ENCODE data around the gene MUC2. TPM values are rescaled to one million over a fixed set of nuclear protein-coding genes. Genes with fewer than 3 reads are reported as not detected.

MUC2 gene
- total RNA-seq, 4 donors from 2014 or later: 0.04 TPM; not detected in 3

DNA sequence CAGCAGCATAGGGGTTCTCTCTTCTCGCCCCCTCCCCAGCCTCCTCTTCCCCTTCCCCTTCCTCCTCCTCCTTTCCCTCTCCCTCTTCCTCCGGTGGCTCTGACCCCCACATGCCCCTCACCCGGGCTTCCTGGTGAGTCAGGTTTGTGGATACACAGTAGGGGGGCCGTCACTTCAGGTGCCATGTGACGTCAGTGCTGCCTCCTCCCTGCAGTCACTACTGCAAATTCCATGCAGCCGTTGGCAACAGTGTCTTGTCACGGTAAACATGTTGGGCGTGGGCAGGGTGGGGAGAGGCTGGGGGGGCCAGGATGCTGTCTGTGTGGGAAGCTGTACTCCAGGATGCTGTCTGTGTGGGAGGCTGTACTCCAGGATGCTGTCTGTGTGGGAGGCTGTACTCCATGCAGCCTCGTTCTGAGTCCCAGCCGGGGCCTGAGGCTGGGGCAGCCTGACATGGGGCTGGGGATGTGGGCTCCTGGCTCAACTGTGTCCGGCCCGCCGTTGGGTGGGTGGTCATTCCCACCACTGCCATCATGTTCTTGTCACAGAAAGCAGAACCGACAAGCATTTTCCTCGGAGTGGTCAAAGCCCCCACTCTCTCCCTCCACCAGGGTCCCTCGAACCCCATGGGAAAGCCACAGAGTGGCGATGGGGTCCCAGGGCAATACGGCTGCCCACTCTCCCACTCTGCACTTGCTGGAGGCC is 2.4 kb upstream of the MUC2 start:
- intact Hi-C loops (cut with DNase I): no loop called here
- WGBS, 2 donors: 8 to 38% methylated on average over 2 to 6 of the region's 18 CpGs
- H3K36me3 ChIP-seq: no peaks in the 10 kb centered on the region
- H3K9me3 ChIP-seq: no peaks in the 10 kb centered on the region
- H3K4me3 ChIP-seq: no peak overlapping the region
- TF ChIP-seq, protein P1, sequence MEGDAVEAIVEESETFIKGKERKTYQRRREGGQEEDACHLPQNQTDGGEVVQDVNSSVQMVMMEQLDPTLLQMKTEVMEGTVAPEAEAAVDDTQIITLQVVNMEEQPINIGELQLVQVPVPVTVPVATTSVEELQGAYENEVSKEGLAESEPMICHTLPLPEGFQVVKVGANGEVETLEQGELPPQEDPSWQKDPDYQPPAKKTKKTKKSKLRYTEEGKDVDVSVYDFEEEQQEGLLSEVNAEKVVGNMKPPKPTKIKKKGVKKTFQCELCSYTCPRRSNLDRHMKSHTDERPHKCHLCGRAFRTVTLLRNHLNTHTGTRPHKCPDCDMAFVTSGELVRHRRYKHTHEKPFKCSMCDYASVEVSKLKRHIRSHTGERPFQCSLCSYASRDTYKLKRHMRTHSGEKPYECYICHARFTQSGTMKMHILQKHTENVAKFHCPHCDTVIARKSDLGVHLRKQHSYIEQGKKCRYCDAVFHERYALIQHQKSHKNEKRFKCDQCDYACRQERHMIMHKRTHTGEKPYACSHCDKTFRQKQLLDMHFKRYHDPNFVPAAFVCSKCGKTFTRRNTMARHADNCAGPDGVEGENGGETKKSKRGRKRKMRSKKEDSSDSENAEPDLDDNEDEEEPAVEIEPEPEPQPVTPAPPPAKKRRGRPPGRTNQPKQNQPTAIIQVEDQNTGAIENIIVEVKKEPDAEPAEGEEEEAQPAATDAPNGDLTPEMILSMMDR (IDR thresholded peaks at IDR 0.05): no peak
- no peak overlapping the region for H3K27ac ChIP-seq
- H3K27me3 ChIP-seq: peaks cover 0 to 67% (median 0%) of the 10 kb centered on the region in 4 donors
- DNase-seq: no peak
- H3K4me1 ChIP-seq: peaks cover 15 to 26% (median 16%) of the 10 kb centered on the region in 3 donors

DNA sequence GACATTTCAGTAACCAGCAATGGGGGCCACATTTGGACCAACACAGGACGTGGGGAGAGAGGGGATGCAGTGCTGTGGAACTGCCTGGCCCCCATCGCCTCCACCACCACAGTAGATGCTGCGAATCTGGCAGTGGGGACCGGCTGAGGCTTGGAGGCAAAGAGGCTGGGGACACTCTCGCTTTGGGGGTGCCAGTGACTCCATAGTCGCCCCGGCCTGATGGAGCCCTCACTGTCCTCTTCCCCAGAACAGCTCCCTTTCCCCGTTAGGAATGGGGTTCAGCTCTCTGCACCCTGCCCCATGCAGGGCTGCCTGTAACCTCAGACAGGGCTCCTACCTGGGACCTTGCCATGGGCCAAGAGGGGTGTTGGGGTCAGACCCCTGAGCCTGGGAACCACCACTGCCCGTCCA is 1.8 kb upstream of the MUC2 start:
- 60% methylated on average over 1 of the region's 9 CpGs; no CpG with 5 or more reads in 1 of the 2 donors for WGBS, 2 donors
- Histone ChIP-seq H3K4me1 (peaks cover 15 to 26% (median 16%) of the 10 kb centered on the region in 3 donors), H3K4me3 (no peak overlapping the region), H3K27me3 (peaks cover 0 to 65% (median 0%) of the 10 kb centered on the region in 4 donors), H3K27ac (no peak overlapping the region), H3K36me3 (no peaks in the 10 kb centered on the region), H3K9me3 (no peaks in the 10 kb centered on the region)
- intact Hi-C loops (cut with DNase I): no loop called here
- TF ChIP-seq POLR2A (IDR thresholded peaks at IDR 0.05): no peak
- TF ChIP-seq, protein P1 (IDR thresholded peaks at IDR 0.05): no peak
- DNase-seq: no peak

DNA sequence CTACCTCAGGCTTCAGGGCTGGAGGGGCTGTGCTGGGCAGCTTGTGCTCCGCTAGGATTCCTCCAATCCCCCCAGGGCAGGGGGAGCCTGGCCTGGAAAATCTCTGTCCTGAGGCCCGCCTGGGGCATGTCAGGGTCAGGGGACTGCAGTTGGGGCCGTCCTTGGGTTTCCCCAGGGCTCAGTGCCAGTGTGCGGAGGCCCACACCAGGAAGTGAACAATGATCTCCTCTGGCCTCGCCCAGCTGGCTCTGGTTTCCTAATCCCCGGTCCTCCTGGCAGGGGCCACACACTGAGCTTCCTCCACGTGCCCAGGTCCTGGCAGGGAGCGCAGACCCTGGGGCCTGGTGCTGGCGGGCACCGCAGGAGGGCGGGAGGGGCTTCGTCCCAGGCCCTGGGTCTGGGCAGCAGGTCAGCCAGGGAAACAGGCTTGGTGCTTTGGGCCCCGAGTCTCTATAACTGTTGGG is 1.4 kb upstream of the MUC2 start:
- no peak overlapping the region for H3K27ac ChIP-seq
- no peaks in the 10 kb centered on the region for H3K36me3 ChIP-seq
- peaks cover 15 to 26% (median 16%) of the 10 kb centered on the region in 3 donors for H3K4me1 ChIP-seq
- DNase-seq: no peak
- H3K9me3 ChIP-seq: no peaks in the 10 kb centered on the region
- intact Hi-C loops (cut with DNase I): no loop called here
- H3K27me3 ChIP-seq: peaks cover 0 to 60% (median 0%) of the 10 kb centered on the region in 4 donors
- no peak for TF ChIP-seq POLR2A (IDR thresholded peaks at IDR 0.05)
- TF ChIP-seq, protein P1 (IDR thresholded peaks at IDR 0.05): no peak
- WGBS, 2 donors: 35% methylated on average over 2 of the region's 13 CpGs; no CpG with 5 or more reads in 1 of the 2 donors
- H3K4me3 ChIP-seq: no peak overlapping the region

DNA sequence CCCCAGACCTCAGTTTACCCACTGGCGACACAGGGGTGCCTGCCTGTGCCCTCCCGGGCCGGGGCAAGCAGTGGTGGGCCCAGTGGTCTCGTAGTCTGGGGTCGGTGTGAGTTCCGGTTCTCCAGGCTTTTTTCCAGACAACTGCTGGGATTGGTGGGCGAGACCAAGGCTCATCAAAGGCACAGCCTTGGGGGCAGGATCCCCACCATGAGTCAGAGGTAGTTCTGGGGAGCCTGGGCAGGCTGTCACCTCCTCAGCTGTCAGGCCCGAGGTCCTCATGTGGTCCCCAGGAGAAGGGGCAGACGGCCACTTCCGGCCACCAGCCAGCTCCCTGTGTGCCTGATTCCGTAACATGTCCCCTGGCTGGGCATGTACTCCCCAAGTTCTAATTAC is 827 bp upstream of the MUC2 start:
- intact Hi-C loops (cut with DNase I): no loop called here
- no peak overlapping the region for H3K27ac ChIP-seq
- H3K36me3 ChIP-seq: no peaks in the 10 kb centered on the region
- H3K4me3 ChIP-seq: no peak overlapping the region
- DNase-seq: no peak
- 40% methylated on average over 1 of the region's 11 CpGs; no CpG with 5 or more reads in 1 of the 2 donors for WGBS, 2 donors
- peaks cover 15 to 26% (median 16%) of the 10 kb centered on the region in 3 donors for H3K4me1 ChIP-seq
- peaks cover 0 to 58% (median 0%) of the 10 kb centered on the region in 4 donors for H3K27me3 ChIP-seq
- H3K9me3 ChIP-seq: no peaks in the 10 kb centered on the region
- TF ChIP-seq, protein P1 (IDR thresholded peaks at IDR 0.05): no peak
- TF ChIP-seq POLR2A (IDR thresholded peaks at IDR 0.05): no peak

DNA sequence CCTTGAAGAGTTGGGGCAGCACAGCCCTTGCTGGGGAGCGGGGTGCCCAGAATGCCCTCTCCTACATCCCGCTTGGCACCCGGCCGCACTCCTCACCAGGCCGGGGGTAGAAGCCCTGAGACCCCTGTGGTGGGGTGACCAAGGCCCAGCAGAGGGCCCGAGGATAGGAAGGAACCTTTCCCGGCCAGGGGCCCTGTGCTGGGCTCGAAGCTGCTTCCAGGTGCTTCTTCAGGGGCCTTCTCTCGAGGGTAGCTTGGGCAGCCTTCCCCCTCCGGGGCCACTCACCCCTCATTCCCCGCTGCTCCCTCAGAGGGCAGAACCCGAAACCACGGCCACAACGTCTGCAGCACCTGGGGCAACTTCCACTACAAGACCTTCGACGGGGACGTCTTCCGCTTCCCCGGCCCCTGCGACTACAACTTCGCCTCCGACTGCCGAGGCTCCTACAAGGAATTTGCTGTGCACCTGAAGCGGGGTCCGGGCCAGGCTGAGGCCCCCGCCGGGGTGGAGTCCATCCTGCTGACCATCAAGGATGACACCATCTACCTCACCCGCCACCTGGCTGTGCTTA is 752 bp downstream of the MUC2 start:
- Histone ChIP-seq H3K9me3 (no peaks in the 10 kb centered on the region), H3K4me3 (no peak overlapping the region), H3K27ac (no peak overlapping the region), H3K36me3 (no peaks in the 10 kb centered on the region), H3K27me3 (peaks cover 0 to 58% (median 0%) of the 10 kb centered on the region in 4 donors), H3K4me1 (peaks cover 15 to 26% (median 16%) of the 10 kb centered on the region in 3 donors)
- intact Hi-C loops (cut with DNase I): no loop called here
- WGBS, 2 donors: 91 to 95% methylated on average over 12 to 18 of the region's 28 CpGs
- TF ChIP-seq, protein P1 (IDR thresholded peaks at IDR 0.05): no peak
- no peak for TF ChIP-seq POLR2A (IDR thresholded peaks at IDR 0.05)
- no peak for DNase-seq
